GM12878 (cell line): ENCODE measurements around the gene NOD2. TPM values are rescaled to one million over a fixed set of nuclear protein-coding genes. Genes with fewer than 3 reads are reported as not detected.
A peak's percentile ranks its signal among the peaks of the same experiment; 100 is the strongest.

Experiments
- EED ChIP-seq: sonication (generic); IDR thresholded peaks from 2 replicates; pipeline ENCODE4 v1.6.1; 2016; ENCODE audit warnings: antibody characterized with exemption, low read depth
- GABPA ChIP-seq: IDR thresholded peaks from 2 replicates; pipeline ENCODE4 v1.6.1; 2014; ENCODE audit warnings: antibody characterized with exemption, low read depth, mild to moderate bottlenecking, inconsistent platforms
- HDAC6 ChIP-seq: fragments of 200-600 bp; sonication (generic); IDR thresholded peaks from one replicate; pipeline ENCODE4 v1.8.0; 2017; ENCODE audit warnings: antibody characterized with exemption; ENCODE audit not compliant: unreplicated experiment
- IKZF1 ChIP-seq: fragments of 450-650 bp; conservative IDR thresholded peaks from 2 replicates; pipeline ENCODE4 v1.6.1; 2017; ENCODE audit warnings: antibody characterized with exemption, mild to moderate bottlenecking
- IKZF2 ChIP-seq, 2 experiments: fragments of 450-650 bp; IDR thresholded peaks; 2 replicates each; pipeline ENCODE4 v1.6.1; 2017; ENCODE audit warnings: mild to moderate bottlenecking in 2 of 2, moderate library complexity in 2 of 2
- IRF4 ChIP-seq: IDR thresholded peaks from 2 replicates; pipeline ENCODE4 v1.6.1; 2011; ENCODE audit warnings: low read depth, low read length
- KAT2A ChIP-seq: conservative IDR thresholded peaks from 2 replicates; pipeline ENCODE4 v1.6.1; 2011; ENCODE audit warnings: low read depth, low read length; ENCODE audit not compliant: control insufficient read depth
- KDM1A ChIP-seq: fragments of 200-600 bp; sonication (generic); IDR thresholded peaks from 2 replicates; pipeline ENCODE4 v1.6.1; 2016; ENCODE audit warnings: borderline replicate concordance
- LARP7 ChIP-seq: fragments of 450-650 bp; IDR thresholded peaks from 2 replicates; pipeline ENCODE4 v1.6.1; 2017; ENCODE audit warnings: mild to moderate bottlenecking
- MEF2B ChIP-seq: fragments of 450-650 bp; IDR thresholded peaks from 2 replicates; pipeline ENCODE4 v1.6.1; 2018; ENCODE audit warnings: mild to moderate bottlenecking, moderate library complexity; ENCODE audit not compliant: partially characterized antibody, poor library complexity, severe bottlenecking
- NFIC ChIP-seq: IDR thresholded peaks from 2 replicates; pipeline ENCODE4 v1.6.1; 2012; ENCODE audit warnings: low read depth, mild to moderate bottlenecking, inconsistent platforms, low read length, moderate library complexity
- NFYA ChIP-seq: IDR thresholded peaks from 2 replicates; pipeline ENCODE4 v1.6.1; 2011; ENCODE audit warnings: low read depth, mild to moderate bottlenecking, low read length, improper control_type of control experiment, borderline replicate concordance
- NR2C2 ChIP-seq: IDR thresholded peaks from 2 replicates; pipeline ENCODE4 v1.6.1; 2011; ENCODE audit warnings: borderline replicate concordance, low read depth; ENCODE audit not compliant: control insufficient read depth, insufficient read length
- POLR2A ChIP-seq: IDR thresholded peaks from 2 replicates; pipeline ENCODE4 v1.6.1; 2011; ENCODE audit warnings: low read depth, mild to moderate bottlenecking, low read length
- POU2F2 ChIP-seq: IDR thresholded peaks from 3 replicates; pipeline ENCODE4 v1.6.1; 2011; ENCODE audit warnings: low read depth, mild to moderate bottlenecking, low read length, borderline replicate concordance
- RCOR1 ChIP-seq: conservative IDR thresholded peaks from 2 replicates; pipeline ENCODE4 v1.6.1; 2012; ENCODE audit warnings: low read depth, low read length, improper control_type of control experiment
- SMARCA5 ChIP-seq: fragments of 450-650 bp; IDR thresholded peaks from 2 replicates; pipeline ENCODE4 v1.6.1; 2017; ENCODE audit warnings: mild to moderate bottlenecking
- TAF1 ChIP-seq: IDR thresholded peaks from 2 replicates; pipeline ENCODE4 v1.6.1; 2011; ENCODE audit warnings: mild to moderate bottlenecking, low read depth, low read length, borderline replicate concordance
- ZNF24 ChIP-seq: fragments of 450-650 bp; IDR thresholded peaks from 2 replicates; pipeline ENCODE4 v1.6.1; 2017; ENCODE audit warnings: antibody characterized with exemption, mild to moderate bottlenecking
- ZNF384 ChIP-seq: IDR thresholded peaks from 2 replicates; pipeline ENCODE4 v1.6.1; 2012; ENCODE audit warnings: low read depth, mild to moderate bottlenecking, low read length, improper control_type of control experiment, borderline replicate concordance
- polyA plus RNA-seq, 11 experiments: library from polyadenylated mRNA; depleted of rRNA in 4 of 11; unstranded in 6 of 11; stranded (reverse) in 5 of 11; fragments of >200 nt; fragmentation: Nextera tagmentation in 4 of 11; fragmentation: Illumina TruSeq in 1 of 11; extraction: Ambion mirVana in 4 of 11; extraction: Trizol in 1 of 11; gene quantifications; 1 replicate in 1 of 11; 2 replicates in 10 of 11; pipeline versions ENCODE4 v1.2.1 to v1.2.3, GENCODE V29; 2011 to 2016; ENCODE audit warnings: inconsistent platforms in 2 of 11, missing spikeins in 2 of 11, low read depth in 1 of 11
- total RNA-seq, 4 experiments: library from RNA; depleted of rRNA in 3 of 4; stranded (reverse); fragments of >200 nt in 3 of 4; fragmentation: Illumina TruSeq in 1 of 4; extraction: Trizol in 1 of 4; gene quantifications; 2 replicates each; pipeline versions ENCODE4 v1.2.1 to v1.2.3, GENCODE V29; 2013 to 2021
- TF ChIP-seq, protein P1 (sequence below): fragments of 450-650 bp; IDR thresholded peaks from 2 replicates; pipeline ENCODE4 v1.6.1; 2018; ENCODE audit warnings: borderline replicate concordance, mild to moderate bottlenecking; ENCODE audit not compliant: partially characterized antibody
- TF ChIP-seq, protein P2 (sequence below): fragments of 450-650 bp; conservative IDR thresholded peaks from 2 replicates; pipeline ENCODE4 v1.6.1; 2017; ENCODE audit warnings: mild to moderate bottlenecking, moderate library complexity
- TF ChIP-seq, protein P3 (sequence below): fragments of 150-350 bp; IDR thresholded peaks from 2 replicates; pipeline ENCODE4 v1.6.1; 2014; ENCODE audit warnings: mild to moderate bottlenecking, low read depth, low read length
- TF ChIP-seq, protein P4 (sequence below): IDR thresholded peaks from 2 replicates; pipeline ENCODE4 v1.6.1; 2012; ENCODE audit warnings: low read depth, low read length, improper control_type of control experiment

Gene NOD2
- total and polyA plus RNA-seq, 10 of the 15 experiments (the other 5 are each of a cell fraction or from before 2014, with no cell fraction given), result 1.0 to 18.6 (median 6.7) TPM

DNA sequence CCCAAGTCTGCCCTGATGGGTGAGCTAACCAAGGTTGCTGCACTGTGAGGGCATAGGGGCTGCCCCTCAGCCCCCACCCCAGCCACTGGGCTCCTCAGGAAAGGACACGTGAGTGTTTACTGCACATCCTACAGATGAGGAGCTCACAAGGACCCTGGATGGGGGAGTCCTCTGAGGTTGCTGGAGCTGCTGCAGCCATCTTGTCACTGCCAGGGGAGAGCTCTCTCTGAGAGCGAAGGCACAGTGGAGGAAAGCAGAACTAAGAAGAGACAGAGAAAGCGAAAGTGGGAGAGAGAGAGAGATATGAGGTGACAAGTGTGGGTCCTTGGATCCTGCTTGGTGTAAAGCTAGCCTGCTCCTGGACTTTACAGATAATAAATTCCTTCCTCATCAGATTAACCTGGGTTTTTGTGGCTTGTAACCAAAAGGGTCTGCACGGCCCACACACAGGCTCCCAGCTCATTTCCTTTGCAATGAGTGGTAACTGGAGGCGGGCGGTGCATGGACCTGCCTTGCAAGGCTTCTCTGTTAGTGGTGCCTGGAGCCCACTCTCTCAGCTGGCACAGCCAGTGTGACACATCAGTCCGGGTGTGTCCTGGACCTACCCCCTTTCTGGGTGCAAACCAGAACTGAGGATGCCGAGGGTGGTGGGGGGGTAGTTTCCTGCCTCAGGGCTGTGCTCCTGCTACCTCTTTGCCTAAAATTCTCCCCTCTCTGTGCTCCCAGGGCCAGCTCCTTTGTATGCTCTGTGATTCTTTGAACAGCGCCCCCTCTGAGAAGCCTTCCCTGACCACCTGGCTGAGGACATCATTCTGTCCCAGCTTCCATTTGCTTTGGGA, 26.5 kb upstream of the NOD2 start (continued):
- TF ChIP-seq NR2C2 (no peak), NFYA (no peak), TAF1 (peak; percentile 49; the same call in 1 of the 2 replicates), IRF4 (peak; percentile 81; the same call in 1 of the 2 replicates), RCOR1 (no peak), POU2F2 (0 out of 3 replicates have a peak, but pooled peaks have one; percentile 14), ZNF24 (no peak), EED (peak; percentile 38; the same call in 1 of the 2 replicates), IKZF1 (peak; percentile 56; the same call in 1 of the 2 replicates), GABPA (no peak), KDM1A (no peak), MEF2B (peak; percentile 16), SMARCA5 (peak; percentile 95), KAT2A (no peak), LARP7 (0 out of 2 replicates have a peak, but pooled peaks have one; percentile 25), POLR2A (peak; percentile 51; the same call in 1 of the 2 replicates), ZNF384 (no peak), NFIC (0 out of 2 replicates have a peak, but pooled peaks have one; percentile 18), IKZF2 (IDR thresholded peaks at IDR 0.05) (peak; percentile 45 to 63; a peak in 3 of 4 replicates), HDAC6 (no peak)
- TF ChIP-seq, protein P1, sequence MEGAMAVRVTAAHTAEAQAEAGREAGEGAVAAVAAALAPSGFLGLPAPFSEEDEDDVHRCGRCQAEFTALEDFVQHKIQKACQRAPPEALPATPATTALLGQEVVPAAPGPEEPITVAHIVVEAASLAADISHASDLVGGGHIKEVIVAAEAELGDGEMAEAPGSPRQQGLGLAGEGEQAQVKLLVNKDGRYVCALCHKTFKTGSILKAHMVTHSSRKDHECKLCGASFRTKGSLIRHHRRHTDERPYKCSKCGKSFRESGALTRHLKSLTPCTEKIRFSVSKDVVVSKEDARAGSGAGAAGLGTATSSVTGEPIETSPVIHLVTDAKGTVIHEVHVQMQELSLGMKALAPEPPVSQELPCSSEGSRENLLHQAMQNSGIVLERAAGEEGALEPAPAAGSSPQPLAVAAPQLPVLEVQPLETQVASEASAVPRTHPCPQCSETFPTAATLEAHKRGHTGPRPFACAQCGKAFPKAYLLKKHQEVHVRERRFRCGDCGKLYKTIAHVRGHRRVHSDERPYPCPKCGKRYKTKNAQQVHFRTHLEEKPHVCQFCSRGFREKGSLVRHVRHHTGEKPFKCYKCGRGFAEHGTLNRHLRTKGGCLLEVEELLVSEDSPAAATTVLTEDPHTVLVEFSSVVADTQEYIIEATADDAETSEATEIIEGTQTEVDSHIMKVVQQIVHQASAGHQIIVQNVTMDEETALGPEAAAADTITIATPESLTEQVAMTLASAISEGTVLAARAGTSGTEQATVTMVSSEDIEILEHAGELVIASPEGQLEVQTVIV, result no peak
- TF ChIP-seq, protein P2, sequence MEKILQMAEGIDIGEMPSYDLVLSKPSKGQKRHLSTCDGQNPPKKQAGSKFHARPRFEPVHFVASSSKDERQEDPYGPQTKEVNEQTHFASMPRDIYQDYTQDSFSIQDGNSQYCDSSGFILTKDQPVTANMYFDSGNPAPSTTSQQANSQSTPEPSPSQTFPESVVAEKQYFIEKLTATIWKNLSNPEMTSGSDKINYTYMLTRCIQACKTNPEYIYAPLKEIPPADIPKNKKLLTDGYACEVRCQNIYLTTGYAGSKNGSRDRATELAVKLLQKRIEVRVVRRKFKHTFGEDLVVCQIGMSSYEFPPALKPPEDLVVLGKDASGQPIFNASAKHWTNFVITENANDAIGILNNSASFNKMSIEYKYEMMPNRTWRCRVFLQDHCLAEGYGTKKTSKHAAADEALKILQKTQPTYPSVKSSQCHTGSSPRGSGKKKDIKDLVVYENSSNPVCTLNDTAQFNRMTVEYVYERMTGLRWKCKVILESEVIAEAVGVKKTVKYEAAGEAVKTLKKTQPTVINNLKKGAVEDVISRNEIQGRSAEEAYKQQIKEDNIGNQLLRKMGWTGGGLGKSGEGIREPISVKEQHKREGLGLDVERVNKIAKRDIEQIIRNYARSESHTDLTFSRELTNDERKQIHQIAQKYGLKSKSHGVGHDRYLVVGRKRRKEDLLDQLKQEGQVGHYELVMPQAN, result no peak
- TF ChIP-seq, protein P3, sequence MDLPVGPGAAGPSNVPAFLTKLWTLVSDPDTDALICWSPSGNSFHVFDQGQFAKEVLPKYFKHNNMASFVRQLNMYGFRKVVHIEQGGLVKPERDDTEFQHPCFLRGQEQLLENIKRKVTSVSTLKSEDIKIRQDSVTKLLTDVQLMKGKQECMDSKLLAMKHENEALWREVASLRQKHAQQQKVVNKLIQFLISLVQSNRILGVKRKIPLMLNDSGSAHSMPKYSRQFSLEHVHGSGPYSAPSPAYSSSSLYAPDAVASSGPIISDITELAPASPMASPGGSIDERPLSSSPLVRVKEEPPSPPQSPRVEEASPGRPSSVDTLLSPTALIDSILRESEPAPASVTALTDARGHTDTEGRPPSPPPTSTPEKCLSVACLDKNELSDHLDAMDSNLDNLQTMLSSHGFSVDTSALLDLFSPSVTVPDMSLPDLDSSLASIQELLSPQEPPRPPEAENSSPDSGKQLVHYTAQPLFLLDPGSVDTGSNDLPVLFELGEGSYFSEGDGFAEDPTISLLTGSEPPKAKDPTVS, result no peak
- TF ChIP-seq, protein P4, sequence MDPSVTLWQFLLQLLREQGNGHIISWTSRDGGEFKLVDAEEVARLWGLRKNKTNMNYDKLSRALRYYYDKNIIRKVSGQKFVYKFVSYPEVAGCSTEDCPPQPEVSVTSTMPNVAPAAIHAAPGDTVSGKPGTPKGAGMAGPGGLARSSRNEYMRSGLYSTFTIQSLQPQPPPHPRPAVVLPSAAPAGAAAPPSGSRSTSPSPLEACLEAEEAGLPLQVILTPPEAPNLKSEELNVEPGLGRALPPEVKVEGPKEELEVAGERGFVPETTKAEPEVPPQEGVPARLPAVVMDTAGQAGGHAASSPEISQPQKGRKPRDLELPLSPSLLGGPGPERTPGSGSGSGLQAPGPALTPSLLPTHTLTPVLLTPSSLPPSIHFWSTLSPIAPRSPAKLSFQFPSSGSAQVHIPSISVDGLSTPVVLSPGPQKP, result no peak
